ENCODE data around the gene ASB3. TPM values are rescaled to one million over a fixed set of nuclear protein-coding genes. Genes with fewer than 3 reads are reported as not detected.

ASB3 gene
- total RNA-seq, 2 donors from 2014 or later: 37.9 to 40.3 TPM

DNA sequence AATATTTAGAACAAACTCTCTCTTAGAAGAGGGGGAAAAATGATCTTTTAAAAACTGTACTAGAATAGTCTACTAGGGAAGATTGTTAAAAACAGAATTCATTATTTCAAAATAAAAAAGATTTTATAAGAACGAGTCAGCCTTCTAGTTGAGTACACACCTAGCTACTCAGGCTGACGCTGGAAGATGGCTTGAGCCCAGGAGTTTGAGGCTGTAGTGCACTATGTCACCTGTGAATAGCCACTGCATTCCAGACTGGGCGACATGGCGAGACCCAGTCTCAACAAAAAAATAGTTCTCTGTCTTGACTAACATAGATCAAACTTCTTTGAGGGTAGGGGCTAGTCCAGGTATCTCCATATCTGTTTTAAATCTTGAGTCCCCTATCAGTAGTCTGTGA, 34.0 kb upstream of the ASB3 start:
- Mint-ChIP-seq H3K27ac (no peak overlapping the region), H3K4me3 (no peak overlapping the region), H3K9me3 (no peaks in the 10 kb centered on the region), H3K4me1 (peaks cover 1% of the 10 kb centered on the region), H3K36me3 (ENCODE audit: low read depth) (peaks cover 13% of the 10 kb centered on the region), H3K27me3 (ENCODE audit: insufficient read depth) (no peaks in the 10 kb centered on the region)
- no peaks in the 10 kb centered on the region for H3K27me3 ChIP-seq (ENCODE audit: control insufficient read depth, insufficient read depth, low read length, poor library complexity, severe bottlenecking)
- TF ChIP-seq, protein P1, sequence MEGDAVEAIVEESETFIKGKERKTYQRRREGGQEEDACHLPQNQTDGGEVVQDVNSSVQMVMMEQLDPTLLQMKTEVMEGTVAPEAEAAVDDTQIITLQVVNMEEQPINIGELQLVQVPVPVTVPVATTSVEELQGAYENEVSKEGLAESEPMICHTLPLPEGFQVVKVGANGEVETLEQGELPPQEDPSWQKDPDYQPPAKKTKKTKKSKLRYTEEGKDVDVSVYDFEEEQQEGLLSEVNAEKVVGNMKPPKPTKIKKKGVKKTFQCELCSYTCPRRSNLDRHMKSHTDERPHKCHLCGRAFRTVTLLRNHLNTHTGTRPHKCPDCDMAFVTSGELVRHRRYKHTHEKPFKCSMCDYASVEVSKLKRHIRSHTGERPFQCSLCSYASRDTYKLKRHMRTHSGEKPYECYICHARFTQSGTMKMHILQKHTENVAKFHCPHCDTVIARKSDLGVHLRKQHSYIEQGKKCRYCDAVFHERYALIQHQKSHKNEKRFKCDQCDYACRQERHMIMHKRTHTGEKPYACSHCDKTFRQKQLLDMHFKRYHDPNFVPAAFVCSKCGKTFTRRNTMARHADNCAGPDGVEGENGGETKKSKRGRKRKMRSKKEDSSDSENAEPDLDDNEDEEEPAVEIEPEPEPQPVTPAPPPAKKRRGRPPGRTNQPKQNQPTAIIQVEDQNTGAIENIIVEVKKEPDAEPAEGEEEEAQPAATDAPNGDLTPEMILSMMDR (conservative IDR thresholded peaks at IDR 0.05): no peak
- DNase-seq: no peak
- no peak overlapping the region for H3K27ac ChIP-seq (ENCODE audit: low read depth, low read length)
- WGBS, 2 experiments (ENCODE audit: insufficient coverage in 1 of 2, insufficient read length in 1 of 2): 96 to 100% methylated on average over 1 to 4 of the region's 4 CpGs
- peaks cover under 1% of the 10 kb centered on the region for H3K4me1 ChIP-seq (ENCODE audit: control insufficient read depth, insufficient read depth, low read length)
- H3K9ac ChIP-seq (ENCODE audit: extremely low read depth, low read length, poor library complexity, severe bottlenecking): no peak overlapping the region
- H3K36me3 ChIP-seq (ENCODE audit: control insufficient read depth, insufficient read depth, low read length): peaks cover 30% of the 10 kb centered on the region
- H3K9me3 ChIP-seq (ENCODE audit: control insufficient read depth, low read length): no peaks in the 10 kb centered on the region
- H3K4me3 ChIP-seq (ENCODE audit: low read length): no peak overlapping the region

DNA sequence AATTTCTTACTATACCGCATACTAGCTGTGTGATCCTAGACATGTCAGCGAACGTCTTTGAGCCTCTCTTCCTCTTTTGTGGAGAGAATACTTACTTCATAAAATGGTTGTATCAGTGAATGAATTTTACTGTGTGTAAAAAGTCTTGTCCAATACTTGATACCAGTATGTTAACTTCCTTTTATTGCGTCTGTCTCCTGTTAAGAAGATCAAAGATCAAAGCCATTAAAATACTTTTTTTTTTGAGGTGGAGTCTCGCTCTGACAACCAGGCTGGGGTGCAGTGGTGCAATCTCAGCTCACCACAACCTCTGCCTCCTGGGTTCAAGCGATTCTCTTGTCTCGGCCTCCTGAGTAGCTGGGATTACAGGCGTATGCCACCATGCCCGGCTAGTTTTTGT, 33.3 kb upstream of the ASB3 start:
- Histone ChIP-seq H3K4me3 (ENCODE audit: low read length) (no peak overlapping the region), H3K9me3 (ENCODE audit: control insufficient read depth, low read length) (no peaks in the 10 kb centered on the region), H3K27ac (ENCODE audit: low read depth, low read length) (no peak overlapping the region), H3K27me3 (ENCODE audit: control insufficient read depth, insufficient read depth, low read length, poor library complexity, severe bottlenecking) (no peaks in the 10 kb centered on the region), H3K4me1 (ENCODE audit: control insufficient read depth, insufficient read depth, low read length) (no peaks in the 10 kb centered on the region), H3K9ac (ENCODE audit: extremely low read depth, low read length, poor library complexity, severe bottlenecking) (no peak overlapping the region), H3K36me3 (ENCODE audit: control insufficient read depth, insufficient read depth, low read length) (peaks cover 36% of the 10 kb centered on the region)
- Mint-ChIP-seq H3K27ac (no peak overlapping the region), H3K4me3 (no peak overlapping the region), H3K36me3 (ENCODE audit: low read depth) (peaks cover 19% of the 10 kb centered on the region), H3K27me3 (ENCODE audit: insufficient read depth) (no peaks in the 10 kb centered on the region), H3K4me1 (no peaks in the 10 kb centered on the region), H3K9me3 (no peaks in the 10 kb centered on the region)
- TF ChIP-seq, protein P1 (conservative IDR thresholded peaks at IDR 0.05): no peak
- 95% methylated on average over 3 to 9 of the region's 9 CpGs for WGBS, 2 experiments (ENCODE audit: insufficient coverage in 1 of 2, insufficient read length in 1 of 2)
- no peak for DNase-seq

GRCh38 chr2:53819634-53820033, 32.9 kb upstream of the ASB3 start:
- TF ChIP-seq, protein P1 (conservative IDR thresholded peaks at IDR 0.05): no peak
- no peaks in the 10 kb centered on the region for H3K9me3 Mint-ChIP-seq
- no peak for DNase-seq
- Histone ChIP-seq H3K36me3 (ENCODE audit: control insufficient read depth, insufficient read depth, low read length) (peaks cover 36% of the 10 kb centered on the region), H3K27me3 (ENCODE audit: control insufficient read depth, insufficient read depth, low read length, poor library complexity, severe bottlenecking) (no peaks in the 10 kb centered on the region), H3K9ac (ENCODE audit: extremely low read depth, low read length, poor library complexity, severe bottlenecking) (no peak overlapping the region), H3K4me3 (ENCODE audit: low read length) (no peak overlapping the region), H3K27ac (ENCODE audit: low read depth, low read length) (no peak overlapping the region), H3K4me1 (ENCODE audit: control insufficient read depth, insufficient read depth, low read length) (no peaks in the 10 kb centered on the region), H3K9me3 (ENCODE audit: control insufficient read depth, low read length) (no peaks in the 10 kb centered on the region)
- no peaks in the 10 kb centered on the region for H3K27me3 Mint-ChIP-seq (ENCODE audit: insufficient read depth)
- no peak overlapping the region for H3K4me3 Mint-ChIP-seq
- 86 to 100% methylated on average over 2 to 4 of the region's 4 CpGs for WGBS, 2 experiments (ENCODE audit: insufficient coverage in 1 of 2, insufficient read length in 1 of 2)
- no peaks in the 10 kb centered on the region for H3K4me1 Mint-ChIP-seq
- H3K36me3 Mint-ChIP-seq (ENCODE audit: low read depth): peaks cover 20% of the 10 kb centered on the region
- H3K27ac Mint-ChIP-seq: no peak overlapping the region
